OCI-LY7 (cell line): ENCODE data around the gene PBLD. TPM values are rescaled to one million over a fixed set of nuclear protein-coding genes. Genes with fewer than 3 reads are reported as not detected.
A peak's percentile ranks its signal among the peaks of the same experiment; 100 is the strongest.

Source experiments
- Bru-seq: library from RNA; stranded (reverse); fragments of 400-500 nt; gene quantifications from one replicate; lab custom pipeline; 2021; lab: Mats Ljungman, UMichigan
- BruChase-seq, 2 experiments: library from RNA; stranded (reverse); fragments of 400-500 nt; gene quantifications; one replicate each; lab custom pipeline; 2021; lab: Mats Ljungman, UMichigan
- BruUV-seq: library from RNA; stranded (reverse); fragments of 400-500 nt; replicated peaks from 2 replicates; lab custom pipeline; 2021; lab: Mats Ljungman, UMichigan
- CTCF ChIA-PET: fragments of 300-600 bp; sonication (Branson Sonifier 250); formaldehyde crosslinking; loops from one replicate; lab custom pipeline; 2022; ENCODE audit warnings: antibody characterized with exemption; ENCODE audit not compliant: unreplicated experiment; lab: Charles Lee
- POLR2A ChIA-PET: fragments of 300-600 bp; sonication (Branson Sonifier 250); formaldehyde crosslinking; loops from one replicate; lab custom pipeline; 2022; ENCODE audit warnings: antibody characterized with exemption; lab: Charles Lee
- DNase-seq: peaks from one replicate; pipeline ENCODE4 v3.0.0-alpha.2; 2015; ENCODE audit warnings: low spot score
- H2AFZ ChIP-seq: fragments of 200-600 bp; sonication (generic), shearing (Covaris generic); 2 replicates; pipeline ENCODE4 v1.6.1; 2014; ENCODE audit warnings: mild to moderate bottlenecking, antibody characterized with exemption, low read length, moderate library complexity
- H3K27ac ChIP-seq: fragments of 200-600 bp; sonication (generic); 2 replicates; pipeline ENCODE4 v1.5.1; 2014; ENCODE audit warnings: mixed run types, low read depth, mild to moderate bottlenecking, moderate library complexity, low read length, inconsistent platforms; ENCODE audit not compliant: poor library complexity, severe bottlenecking
- H3K36me3 ChIP-seq: fragments of 200-600 bp; sonication (generic); 2 replicates; pipeline ENCODE4 v1.6.1; 2014; ENCODE audit warnings: mild to moderate bottlenecking, antibody characterized with exemption, low read length, moderate library complexity, mixed read lengths; ENCODE audit not compliant: insufficient read depth
- H3K4me1 ChIP-seq: fragments of 200-600 bp; sonication (generic); 2 replicates; pipeline ENCODE4 v1.5.1; 2014; ENCODE audit warnings: mild to moderate bottlenecking, low read length; ENCODE audit not compliant: insufficient read depth, poor library complexity, severe bottlenecking
- H3K4me2 ChIP-seq: fragments of 200-600 bp; sonication (generic); 2 replicates; pipeline ENCODE4 v1.6.1; 2014; ENCODE audit warnings: mild to moderate bottlenecking, low read length
- H3K4me3 ChIP-seq: fragments of 200-600 bp; sonication (generic); 2 replicates; pipeline ENCODE4 v1.5.1; 2014; ENCODE audit warnings: mild to moderate bottlenecking, low read depth, low read length; ENCODE audit not compliant: poor library complexity, severe bottlenecking
- H3K79me2 ChIP-seq: fragments of 200-600 bp; sonication (generic); 2 replicates; pipeline ENCODE4 v1.6.1; 2016; ENCODE audit warnings: low read depth, mild to moderate bottlenecking, low read length, moderate library complexity, mixed read lengths; ENCODE audit not compliant: insufficient read depth
- H3K9me2 ChIP-seq: fragments of 200-600 bp; sonication (generic); 2 replicates; pipeline ENCODE4 v1.6.1; 2016; ENCODE audit warnings: mild to moderate bottlenecking, low read length, mixed read lengths; ENCODE audit not compliant: insufficient read depth
- H3K9me3 ChIP-seq: fragments of 200-600 bp; sonication (generic); 2 replicates; pipeline ENCODE4 v1.6.1; 2014; ENCODE audit warnings: mild to moderate bottlenecking, mixed run types, low read length, mixed read lengths
- H4K20me1 ChIP-seq: fragments of 200-600 bp; sonication (generic); 2 replicates; pipeline ENCODE4 v1.6.1; 2014; ENCODE audit warnings: mild to moderate bottlenecking, antibody characterized with exemption, low read length, moderate library complexity, mixed read lengths; ENCODE audit not compliant: insufficient read depth
- EZH2phosphoT487 ChIP-seq: fragments of 200-600 bp; sonication (generic); IDR thresholded peaks from 2 replicates; pipeline ENCODE4 v1.6.1; 2018; ENCODE audit warnings: low read depth, borderline replicate concordance, mild to moderate bottlenecking, mixed run types, antibody characterized with exemption, low read length, moderate library complexity, mixed read lengths
- intact Hi-C: fragments of 100-400 bp; cut with micrococcal nuclease; formaldehyde crosslinking; loops from one replicate; pipeline ENCODE4 v1.10.0; 2022; ENCODE audit not compliant: unreplicated experiment
- long read RNA-seq: library from polyadenylated mRNA; stranded (forward); transcript quantifications from one replicate; pipeline ENCODE4 v2.0.0, GENCODE V29; 2022
- total RNA-seq, 2 experiments: library from RNA; depleted of rRNA in 1 of 2; stranded (reverse); fragments of >200 nt in 1 of 2; shearing (Covaris generic) in 1 of 2; gene quantifications; 2 replicates each; pipeline ENCODE4 v1.2.3, GENCODE V29; 2014 to 2022
- TF ChIP-seq, protein P1 (sequence below): fragments of 200-600 bp; sonication (generic); conservative IDR thresholded peaks from 2 replicates; pipeline ENCODE4 v1.5.1; 2014; ENCODE audit warnings: mild to moderate bottlenecking, antibody characterized with exemption, low read length, moderate library complexity, mixed read lengths

The PBLD gene
- 2.5 and 3.1 TPM in 2 replicates for total RNA-seq (2014; rRNA removed; shearing (Covaris generic))
- total RNA-seq (2022) = 5.9 and 8.0 TPM in 2 replicates
- Bru-seq, nascent RNA = percentile 52 among the genes with signal in this experiment
- percentile 48 among the genes with signal in this experiment for BruChase-seq, experiment 1, labeled RNA remaining after a 6-hour chase
- percentile 51 among the genes with signal in this experiment for BruChase-seq, experiment 2, labeled RNA remaining after a 2-hour chase
- long read RNA-seq, partial matches to known transcripts = 0 of 8 reads
- long read RNA-seq, other reads (novel, unspliced or antisense) = 4 of 8 reads

DNA sequence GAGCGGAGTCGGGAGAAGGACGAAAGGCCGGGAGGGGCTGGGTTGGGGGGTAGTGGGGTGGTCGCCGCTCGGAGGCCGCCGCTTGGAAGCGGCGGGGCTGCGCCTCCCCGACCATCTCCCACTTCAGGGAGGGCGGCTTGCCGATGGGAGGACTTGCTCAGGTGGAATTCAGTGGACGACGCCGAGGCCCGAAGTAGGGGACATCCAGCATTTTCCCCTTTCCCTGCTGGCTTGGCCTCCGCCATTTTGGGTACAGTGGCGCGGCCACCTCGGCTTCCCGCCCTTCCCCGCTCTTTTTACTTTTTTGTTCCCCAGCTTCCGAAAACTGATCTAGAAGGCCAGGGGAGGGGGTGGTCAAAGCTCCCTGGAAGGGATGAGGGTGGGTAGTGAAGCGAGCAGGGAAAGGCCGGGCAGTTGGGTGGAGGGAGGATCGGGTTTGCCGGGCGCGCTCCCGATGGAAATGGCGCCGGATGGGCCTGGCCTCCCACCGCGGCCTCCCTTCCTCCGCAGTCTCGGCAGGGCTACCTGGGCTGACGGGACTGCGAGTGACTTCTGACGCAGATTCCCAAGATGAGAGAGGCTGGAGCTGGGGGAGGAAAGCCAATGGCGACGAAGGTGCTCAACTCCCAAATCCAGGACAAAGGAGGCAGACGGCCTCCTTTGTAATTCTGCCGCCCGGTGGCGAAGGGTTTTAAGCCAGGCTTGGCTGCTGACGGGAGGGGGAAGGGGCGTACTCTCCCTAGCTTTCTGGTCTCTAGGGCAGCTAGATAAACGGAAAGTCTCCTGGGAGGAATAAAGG lies at the start of gene PBLD:
Gene PBLD (minus strand): TSS at position 670 of the 799 bp plus-strand sequence. CDS start 26,084 bp downstream, outside the sequence.
- no TSS peak for BruUV-seq
- Histone ChIP-seq H4K20me1 (peaks cover 44% of the 10 kb centered on the region), H3K27ac (peak within 1 kb of the TSS; percentile 89), H3K9me2 (no peaks in the 10 kb centered on the region), H2AFZ (0 out of 2 replicates have a peak within 1 kb of the TSS, but pooled peaks have one; percentile 17), H3K4me1 (peaks cover 73% of the 10 kb centered on the region), H3K9me3 (no peaks in the 10 kb centered on the region), H3K79me2 (peaks cover 60% of the 10 kb centered on the region), H3K4me2 (peak within 1 kb of the TSS; percentile 94), H3K36me3 (peaks cover 53% of the 10 kb centered on the region), H3K4me3 (peak within 1 kb of the TSS; percentile 85)
- ChIA-PET CTCF (interaction anchor here (0.6 kb wide), 2 partner anchors 18 to 542 kb away, joined by 6 to 14 read pairs; no protein-coding TSS in a partner anchor), POLR2A (interaction anchor here (0.6 to 4.3 kb wide), 25 partner anchors 10 to 1819 kb away, joined by 3 to 28 read pairs (median 3); partner anchors contain the start of genes CCAR1 and SIRT1)
- DNase-seq = peak; percentile 78
- TF ChIP-seq, protein P1, sequence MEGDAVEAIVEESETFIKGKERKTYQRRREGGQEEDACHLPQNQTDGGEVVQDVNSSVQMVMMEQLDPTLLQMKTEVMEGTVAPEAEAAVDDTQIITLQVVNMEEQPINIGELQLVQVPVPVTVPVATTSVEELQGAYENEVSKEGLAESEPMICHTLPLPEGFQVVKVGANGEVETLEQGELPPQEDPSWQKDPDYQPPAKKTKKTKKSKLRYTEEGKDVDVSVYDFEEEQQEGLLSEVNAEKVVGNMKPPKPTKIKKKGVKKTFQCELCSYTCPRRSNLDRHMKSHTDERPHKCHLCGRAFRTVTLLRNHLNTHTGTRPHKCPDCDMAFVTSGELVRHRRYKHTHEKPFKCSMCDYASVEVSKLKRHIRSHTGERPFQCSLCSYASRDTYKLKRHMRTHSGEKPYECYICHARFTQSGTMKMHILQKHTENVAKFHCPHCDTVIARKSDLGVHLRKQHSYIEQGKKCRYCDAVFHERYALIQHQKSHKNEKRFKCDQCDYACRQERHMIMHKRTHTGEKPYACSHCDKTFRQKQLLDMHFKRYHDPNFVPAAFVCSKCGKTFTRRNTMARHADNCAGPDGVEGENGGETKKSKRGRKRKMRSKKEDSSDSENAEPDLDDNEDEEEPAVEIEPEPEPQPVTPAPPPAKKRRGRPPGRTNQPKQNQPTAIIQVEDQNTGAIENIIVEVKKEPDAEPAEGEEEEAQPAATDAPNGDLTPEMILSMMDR = peak; percentile 70
- TF ChIP-seq EZH2phosphoT487 = no peak
- intact Hi-C loops = loop anchor here (1.0 to 2.0 kb wide), 2 partner anchors 74 to 448 kb away; partner anchors contain the start of genes RUFY2 and SIRT1

DNA sequence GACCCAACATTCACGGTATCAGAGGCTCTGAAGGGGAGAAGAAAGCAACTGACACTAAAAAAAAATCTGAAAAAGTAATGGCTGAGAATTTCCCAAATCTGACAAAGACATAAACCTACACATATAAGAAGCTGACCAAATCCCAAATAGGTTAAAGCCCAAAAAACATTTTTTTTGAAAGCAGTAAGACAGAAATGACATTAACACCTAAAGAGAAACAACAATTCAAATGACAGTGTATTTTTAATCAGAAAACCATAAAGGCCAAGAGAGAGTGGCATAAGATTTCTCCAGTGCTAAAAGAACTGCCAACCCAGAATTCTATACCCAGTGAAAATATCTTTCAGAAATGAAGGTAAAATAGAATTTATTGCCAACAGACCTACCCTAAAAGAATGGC lies 38.9 kb upstream of the PBLD start:
- peaks cover 57% of the 10 kb centered on the region for H3K36me3 ChIP-seq
- H3K79me2 ChIP-seq = no peaks in the 10 kb centered on the region
- no peak overlapping the region for H2AFZ ChIP-seq
- no TSS peak for BruUV-seq
- no peaks in the 10 kb centered on the region for H3K9me2 ChIP-seq
- H3K9me3 ChIP-seq = peaks cover 16% of the 10 kb centered on the region; the same call in 1 of the 2 replicates
- CTCF ChIA-PET = no interaction called here
- H3K4me3 ChIP-seq = no peak overlapping the region
- intact Hi-C loops = no loop called here
- TF ChIP-seq, protein P1 = no peak
- TF ChIP-seq EZH2phosphoT487 = no peak
- H3K27ac ChIP-seq = no peak overlapping the region
- POLR2A ChIA-PET = interaction anchor here (0.6 to 1.0 kb wide), 5 partner anchors 15 to 1290 kb away, joined by 3 to 5 read pairs (median 3); no protein-coding TSS in a partner anchor
- H4K20me1 ChIP-seq = no peaks in the 10 kb centered on the region
- DNase-seq = no peak
- no peak overlapping the region for H3K4me2 ChIP-seq
- no peaks in the 10 kb centered on the region for H3K4me1 ChIP-seq
